ENCODE measurements around the gene ATG12.

ATG12 gene

GRCh38 chr5:115847290-115847689, 5.9 kb upstream of the ATG12 start:
- no peaks in the 10 kb centered on the region for H3K36me3 ChIP-seq (ENCODE audit: insufficient read depth, low read length)
- no peak overlapping the region for H2AFZ ChIP-seq (ENCODE audit: low read length)
- H3K27ac ChIP-seq (ENCODE audit: low read depth, low read length, poor library complexity, severe bottlenecking), result no peak overlapping the region
- H3K9me2 ChIP-seq (ENCODE audit: low read depth, low read length), result no peaks in the 10 kb centered on the region
- H3K27me3 ChIP-seq (ENCODE audit: insufficient read depth, low read length), result no peaks in the 10 kb centered on the region
- H3K4me1 ChIP-seq (ENCODE audit: insufficient read depth, low read length, severe bottlenecking), result peaks cover 46% of the 10 kb centered on the region
- TF ChIP-seq CTCF (IDR thresholded peaks at IDR 0.05; ENCODE audit: low read length), result no peak
- TF ChIP-seq EZH2 (IDR thresholded peaks at IDR 0.05; ENCODE audit: borderline replicate concordance, low read length), result no peak
- peaks cover 28% of the 10 kb centered on the region; the same call in 1 of the 2 replicates for H3K79me2 ChIP-seq (ENCODE audit: insufficient read depth, low read length)
- H3F3A ChIP-seq (ENCODE audit: insufficient read depth, low read length), result no peaks in the 10 kb centered on the region; the same call in 1 of the 2 replicates
- no peaks in the 10 kb centered on the region for H4K20me1 ChIP-seq (ENCODE audit: insufficient read depth, low read length)
- H3K9ac ChIP-seq (ENCODE audit: low read length), result no peak overlapping the region
- H3K9me3 ChIP-seq (ENCODE audit: low read length), result no peaks in the 10 kb centered on the region
- H3K4me2 ChIP-seq (ENCODE audit: low read length), result no peak overlapping the region
- H3K4me3 ChIP-seq (ENCODE audit: low read depth, low read length, poor library complexity, severe bottlenecking), result no peak overlapping the region

GRCh38 chr5:115844321-115844817, 3.0 kb upstream of the ATG12 start:
- peak overlapping the region; percentile 60 for H3K27ac ChIP-seq (ENCODE audit: low read depth, low read length, poor library complexity, severe bottlenecking)
- TF ChIP-seq CTCF (IDR thresholded peaks at IDR 0.05; ENCODE audit: low read length) (no peak), EZH2 (IDR thresholded peaks at IDR 0.05; ENCODE audit: borderline replicate concordance, low read length) (no peak)
- H2AFZ ChIP-seq (ENCODE audit: low read length), result no peak overlapping the region
- no peaks in the 10 kb centered on the region for H3K36me3 ChIP-seq (ENCODE audit: insufficient read depth, low read length)
- no peaks in the 10 kb centered on the region; the same call in 1 of the 2 replicates for H3F3A ChIP-seq (ENCODE audit: insufficient read depth, low read length)
- no peaks in the 10 kb centered on the region for H3K9me3 ChIP-seq (ENCODE audit: low read length)
- peak overlapping the region; percentile 70 for H3K4me3 ChIP-seq (ENCODE audit: low read depth, low read length, poor library complexity, severe bottlenecking)
- H3K27me3 ChIP-seq (ENCODE audit: insufficient read depth, low read length), result no peaks in the 10 kb centered on the region
- H3K4me2 ChIP-seq (ENCODE audit: low read length), result peak overlapping the region; percentile 99
- peaks cover 56% of the 10 kb centered on the region for H3K4me1 ChIP-seq (ENCODE audit: insufficient read depth, low read length, severe bottlenecking)
- H3K9me2 ChIP-seq (ENCODE audit: low read depth, low read length), result no peaks in the 10 kb centered on the region
- H3K79me2 ChIP-seq (ENCODE audit: insufficient read depth, low read length), result peaks cover 41% of the 10 kb centered on the region
- H4K20me1 ChIP-seq (ENCODE audit: insufficient read depth, low read length), result 0 out of 2 replicates have a peak, but pooled peaks cover 3% of the 10 kb centered on the region
- H3K9ac ChIP-seq (ENCODE audit: low read length), result peak overlapping the region; percentile 15; the same call in 1 of the 2 replicates

GRCh38 chr5:115843444-115844130, 2.2 kb upstream of the ATG12 start:
- H3K27ac ChIP-seq (ENCODE audit: low read depth, low read length, poor library complexity, severe bottlenecking), result peak overlapping the region; percentile 60
- no peaks in the 10 kb centered on the region; the same call in 1 of the 2 replicates for H3F3A ChIP-seq (ENCODE audit: insufficient read depth, low read length)
- H3K9ac ChIP-seq (ENCODE audit: low read length), result peak overlapping the region; percentile 77; the same call in 1 of the 2 replicates
- no peaks in the 10 kb centered on the region for H3K9me2 ChIP-seq (ENCODE audit: low read depth, low read length)
- H3K4me1 ChIP-seq (ENCODE audit: insufficient read depth, low read length, severe bottlenecking), result peaks cover 64% of the 10 kb centered on the region
- TF ChIP-seq EZH2 (IDR thresholded peaks at IDR 0.05; ENCODE audit: borderline replicate concordance, low read length) (no peak), CTCF (IDR thresholded peaks at IDR 0.05; ENCODE audit: low read length) (no peak)
- H3K4me3 ChIP-seq (ENCODE audit: low read depth, low read length, poor library complexity, severe bottlenecking), result peak overlapping the region; percentile 70
- peaks cover 2% of the 10 kb centered on the region; the same call in 1 of the 2 replicates for H3K36me3 ChIP-seq (ENCODE audit: insufficient read depth, low read length)
- H2AFZ ChIP-seq (ENCODE audit: low read length), result no peak overlapping the region
- peak overlapping the region; percentile 99 for H3K4me2 ChIP-seq (ENCODE audit: low read length)
- peaks cover 43% of the 10 kb centered on the region for H3K79me2 ChIP-seq (ENCODE audit: insufficient read depth, low read length)
- no peaks in the 10 kb centered on the region for H3K27me3 ChIP-seq (ENCODE audit: insufficient read depth, low read length)
- H3K9me3 ChIP-seq (ENCODE audit: low read length), result no peaks in the 10 kb centered on the region
- H4K20me1 ChIP-seq (ENCODE audit: insufficient read depth, low read length), result 0 out of 2 replicates have a peak, but pooled peaks cover 4% of the 10 kb centered on the region

All from OCI-LY1 (cell line).